Measurements from ENCODE around the gene SPOCK3.

DNA sequence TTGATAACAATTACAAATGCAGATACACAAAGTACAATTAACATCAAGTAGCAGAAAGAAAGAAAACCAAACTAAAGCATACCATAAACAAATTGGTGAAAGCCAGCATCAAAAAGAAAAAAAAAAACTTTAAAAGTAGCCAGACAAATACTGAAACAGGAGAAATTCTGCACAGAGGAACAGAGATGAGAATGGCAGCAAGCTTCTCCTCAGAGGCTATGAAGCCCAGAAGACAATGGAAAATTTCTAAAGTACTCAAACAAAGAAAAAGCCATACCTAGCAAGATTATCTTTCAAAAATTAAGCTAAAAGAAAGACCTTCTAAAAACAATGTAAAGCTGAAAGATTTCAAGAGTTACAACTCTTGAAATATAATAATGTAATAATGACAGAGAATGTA, 471.3 kb downstream of the SPOCK3 start:
- TF ChIP-seq, protein P1, sequence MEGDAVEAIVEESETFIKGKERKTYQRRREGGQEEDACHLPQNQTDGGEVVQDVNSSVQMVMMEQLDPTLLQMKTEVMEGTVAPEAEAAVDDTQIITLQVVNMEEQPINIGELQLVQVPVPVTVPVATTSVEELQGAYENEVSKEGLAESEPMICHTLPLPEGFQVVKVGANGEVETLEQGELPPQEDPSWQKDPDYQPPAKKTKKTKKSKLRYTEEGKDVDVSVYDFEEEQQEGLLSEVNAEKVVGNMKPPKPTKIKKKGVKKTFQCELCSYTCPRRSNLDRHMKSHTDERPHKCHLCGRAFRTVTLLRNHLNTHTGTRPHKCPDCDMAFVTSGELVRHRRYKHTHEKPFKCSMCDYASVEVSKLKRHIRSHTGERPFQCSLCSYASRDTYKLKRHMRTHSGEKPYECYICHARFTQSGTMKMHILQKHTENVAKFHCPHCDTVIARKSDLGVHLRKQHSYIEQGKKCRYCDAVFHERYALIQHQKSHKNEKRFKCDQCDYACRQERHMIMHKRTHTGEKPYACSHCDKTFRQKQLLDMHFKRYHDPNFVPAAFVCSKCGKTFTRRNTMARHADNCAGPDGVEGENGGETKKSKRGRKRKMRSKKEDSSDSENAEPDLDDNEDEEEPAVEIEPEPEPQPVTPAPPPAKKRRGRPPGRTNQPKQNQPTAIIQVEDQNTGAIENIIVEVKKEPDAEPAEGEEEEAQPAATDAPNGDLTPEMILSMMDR (IDR thresholded peaks at IDR 0.05), result no peak
- TF ChIP-seq POLR2A (IDR thresholded peaks at IDR 0.05), result no peak
- no peak for TF ChIP-seq POLR2AphosphoS5 (IDR thresholded peaks at IDR 0.05)

Data from prostate gland (tissue), 2 donors.